GM19328 (cell line): ENCODE results near the gene GIPC1.
A peak's percentile ranks its signal among the peaks of the same experiment; 100 is the strongest.

Experiments used
- ATAC-seq: cut with Tn5 transposase; IDR thresholded peaks from one replicate; pipeline ENCODE4 v1.9.1; 2021; ENCODE audit warnings: mild to moderate bottlenecking, moderate library complexity; ENCODE audit not compliant: unreplicated experiment

GIPC1 gene

GRCh38 chr19:14441041-14441938, 54.6 kb downstream of the GIPC1 start:
- ATAC-seq, result no peak

GRCh38 chr19:14440049-14440448, 55.9 kb downstream of the GIPC1 start:
- ATAC-seq, result peak; percentile 53

- ATAC-seq, result no peak
Observed at GRCh38 chr19:14439014-14439413, 56.9 kb downstream of the GIPC1 start.

- ATAC-seq, result no peak
Observed at GRCh38 chr19:14437578-14438140, 58.3 kb downstream of the GIPC1 start.

GRCh38 chr19:14435320-14436050, 60.4 kb downstream of the GIPC1 start:
- no peak for ATAC-seq

GRCh38 chr19:14434543-14435319, 61.2 kb downstream of the GIPC1 start:
- no peak for ATAC-seq

- ATAC-seq, result no peak
Observed at GRCh38 chr19:14433554-14434501, 62.1 kb downstream of the GIPC1 start.

GRCh38 chr19:14432791-14433553, 63.0 kb downstream of the GIPC1 start, which contains the start of gene PKN1:
Gene PKN1 (plus strand): TSS chr19:14433306. CDS start chr19:14433522, 216 bp downstream.
- no peak for ATAC-seq

- ATAC-seq, result no peak
Observed at GRCh38 chr19:14430712-14431111, 65.2 kb downstream of the GIPC1 start.

GRCh38 chr19:14428882-14429416, 67.0 kb downstream of the GIPC1 start:
- ATAC-seq, result no peak
